Fibroblast of lung (primary cell): Measurements from ENCODE around the gene NEUROD2. TPM values are rescaled to one million over a fixed set of nuclear protein-coding genes. Genes with fewer than 3 reads are reported as not detected.

Experiments used
- DNase-seq, 2 donors: peaks; one replicate each; pipeline versions ENCODE4 v3.0.0 to v3.0.0-alpha.2; 2010; ENCODE audit warnings: low read depth in 2 of 2
- H2AFZ ChIP-seq: 2 replicates; pipeline ENCODE4 v1.5.1; 2012; ENCODE audit warnings: low read length, control low read depth, inconsistent platforms
- H3K27ac ChIP-seq: 2 replicates; pipeline ENCODE4 v1.5.1; 2011; ENCODE audit warnings: low read length, control low read depth; ENCODE audit not compliant: insufficient read depth
- H3K27me3 ChIP-seq: 2 replicates; pipeline ENCODE4 v1.5.1; 2011; ENCODE audit warnings: mild to moderate bottlenecking, low read length; ENCODE audit not compliant: control insufficient read depth, insufficient read depth
- H3K36me3 ChIP-seq: 2 replicates; pipeline ENCODE4 v1.5.1; 2011; ENCODE audit warnings: low read length; ENCODE audit not compliant: control insufficient read depth, insufficient read depth
- H3K4me1 ChIP-seq: 2 replicates; pipeline ENCODE4 v1.5.1; 2011; ENCODE audit warnings: low read length; ENCODE audit not compliant: control insufficient read depth, insufficient read depth; ENCODE audit errors: extremely low read depth
- H3K4me2 ChIP-seq: 2 replicates; pipeline ENCODE4 v1.5.1; 2011; ENCODE audit warnings: low read length, control low read depth; ENCODE audit not compliant: insufficient read depth; ENCODE audit errors: extremely low read depth
- H3K4me3 ChIP-seq, 4 experiments: fragments of 200-600 bp in 1 of 4; sonication (generic) in 1 of 4; replicated peaks in 1 of 4; 2 replicates each; pipeline ENCODE4 v1.5.1; 2011 to 2016; ENCODE audit warnings: low read length in 4 of 4, low read depth in 3 of 4, mild to moderate bottlenecking in 3 of 4, control low read depth in 2 of 4, inconsistent platforms in 1 of 4, mixed read lengths in 1 of 4; ENCODE audit not compliant: insufficient read depth in 1 of 4; ENCODE audit errors: control extremely low read depth in 1 of 4
- H3K79me2 ChIP-seq: 2 replicates; pipeline ENCODE4 v1.5.1; 2012; ENCODE audit warnings: mild to moderate bottlenecking, low read length, inconsistent platforms; ENCODE audit not compliant: control insufficient read depth, insufficient read depth
- H3K9ac ChIP-seq: 2 replicates; pipeline ENCODE4 v1.5.1; 2011; ENCODE audit warnings: mild to moderate bottlenecking, low read length, control low read depth; ENCODE audit not compliant: insufficient read depth
- H3K9me3 ChIP-seq: 2 replicates; pipeline ENCODE4 v1.5.1; 2012; ENCODE audit warnings: low read depth, low read length; ENCODE audit not compliant: control insufficient read depth, insufficient read depth
- H4K20me1 ChIP-seq: 2 replicates; pipeline ENCODE4 v1.5.1; 2011; ENCODE audit warnings: low read length; ENCODE audit not compliant: control insufficient read depth, insufficient read depth; ENCODE audit errors: extremely low read depth
- EZH2 ChIP-seq: IDR thresholded peaks from 2 replicates; pipeline ENCODE4 v1.5.1; 2012; ENCODE audit warnings: low read length, control low read depth, mild to moderate bottlenecking; ENCODE audit errors: missing control alignments
- polyA plus RNA-seq, 2 donors: library from polyadenylated mRNA; depleted of rRNA in 1 of 2; stranded (reverse) in 1 of 2; unstranded in 1 of 2; fragments of >200 nt; gene quantifications; 2 replicates each; pipeline ENCODE4 v1.2.1, GENCODE V29; 2011 to 2012; ENCODE audit warnings: missing spikeins in 1 of 2
- total RNA-seq: library from RNA; depleted of rRNA; stranded (reverse); fragments of >200 nt; gene quantifications from 2 replicates; pipeline ENCODE4 v1.2.1, GENCODE V29; 2014
- TF ChIP-seq, protein P1 (sequence below), 2 donors: IDR thresholded peaks in 1 of 2; conservative IDR thresholded peaks in 1 of 2; 1 replicate in 1 of 2; 2 replicates in 1 of 2; pipeline ENCODE4 v1.5.1; 2011 to 2012; ENCODE audit warnings: low read length in 2 of 2, control low read depth in 1 of 2, inconsistent platforms in 1 of 2, low read depth in 1 of 2, mild to moderate bottlenecking in 1 of 2

The NEUROD2 gene
- total and polyA plus RNA-seq, 2 donors (not counting 1 experiment from before 2014, with no cell fraction given), result not detected

DNA sequence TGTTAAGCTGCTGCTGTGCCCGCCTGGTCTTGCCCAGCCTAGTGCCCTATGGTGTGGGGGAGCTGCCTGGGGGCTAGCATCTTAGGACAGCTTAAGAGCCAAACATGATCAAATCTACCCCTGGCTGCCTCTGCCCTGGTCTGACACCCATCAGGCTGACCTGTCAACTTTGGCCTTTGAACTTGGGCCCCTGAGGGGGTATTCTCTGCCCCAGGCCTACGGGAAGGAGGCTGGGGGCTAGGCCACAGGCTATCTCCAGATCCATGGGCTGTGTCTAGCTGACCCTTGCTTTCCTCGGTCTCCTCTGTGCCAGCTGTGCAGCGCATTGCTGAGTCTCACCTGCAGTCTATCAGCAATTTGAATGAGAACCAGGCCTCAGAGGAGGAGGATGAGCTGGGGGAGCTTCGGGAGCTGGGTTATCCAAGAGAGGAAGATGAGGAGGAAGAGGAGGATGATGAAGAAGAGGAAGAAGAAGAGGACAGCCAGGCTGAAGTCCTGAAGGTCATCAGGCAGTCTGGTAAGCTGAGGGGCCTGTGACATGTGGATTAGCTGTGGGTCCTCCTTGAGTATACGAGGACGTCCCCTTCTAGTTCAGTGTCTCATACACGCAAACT lies 26.0 kb upstream of the NEUROD2 start:
- Histone ChIP-seq H3K27ac (no peak overlapping the region), H3K36me3 (no peaks in the 10 kb centered on the region), H4K20me1 (no peaks in the 10 kb centered on the region), H3K4me2 (no peak overlapping the region), H3K79me2 (peaks cover 11% of the 10 kb centered on the region), H3K4me1 (peaks cover 7% of the 10 kb centered on the region), H3K27me3 (peaks cover 19% of the 10 kb centered on the region), H3K9ac (no peak overlapping the region), H3K9me3 (no peaks in the 10 kb centered on the region), H2AFZ (no peak overlapping the region), H3K4me3 (no peak overlapping the region)
- TF ChIP-seq, protein P1, sequence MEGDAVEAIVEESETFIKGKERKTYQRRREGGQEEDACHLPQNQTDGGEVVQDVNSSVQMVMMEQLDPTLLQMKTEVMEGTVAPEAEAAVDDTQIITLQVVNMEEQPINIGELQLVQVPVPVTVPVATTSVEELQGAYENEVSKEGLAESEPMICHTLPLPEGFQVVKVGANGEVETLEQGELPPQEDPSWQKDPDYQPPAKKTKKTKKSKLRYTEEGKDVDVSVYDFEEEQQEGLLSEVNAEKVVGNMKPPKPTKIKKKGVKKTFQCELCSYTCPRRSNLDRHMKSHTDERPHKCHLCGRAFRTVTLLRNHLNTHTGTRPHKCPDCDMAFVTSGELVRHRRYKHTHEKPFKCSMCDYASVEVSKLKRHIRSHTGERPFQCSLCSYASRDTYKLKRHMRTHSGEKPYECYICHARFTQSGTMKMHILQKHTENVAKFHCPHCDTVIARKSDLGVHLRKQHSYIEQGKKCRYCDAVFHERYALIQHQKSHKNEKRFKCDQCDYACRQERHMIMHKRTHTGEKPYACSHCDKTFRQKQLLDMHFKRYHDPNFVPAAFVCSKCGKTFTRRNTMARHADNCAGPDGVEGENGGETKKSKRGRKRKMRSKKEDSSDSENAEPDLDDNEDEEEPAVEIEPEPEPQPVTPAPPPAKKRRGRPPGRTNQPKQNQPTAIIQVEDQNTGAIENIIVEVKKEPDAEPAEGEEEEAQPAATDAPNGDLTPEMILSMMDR (conservative IDR thresholded peaks at IDR 0.05 in 1 of 2, IDR thresholded peaks at IDR 0.05 in 1 of 2; ENCODE audit: low read depth in 1 of 2, low read length in 2 of 2), result no peak
- TF ChIP-seq EZH2, result no peak
- no peak for DNase-seq

DNA sequence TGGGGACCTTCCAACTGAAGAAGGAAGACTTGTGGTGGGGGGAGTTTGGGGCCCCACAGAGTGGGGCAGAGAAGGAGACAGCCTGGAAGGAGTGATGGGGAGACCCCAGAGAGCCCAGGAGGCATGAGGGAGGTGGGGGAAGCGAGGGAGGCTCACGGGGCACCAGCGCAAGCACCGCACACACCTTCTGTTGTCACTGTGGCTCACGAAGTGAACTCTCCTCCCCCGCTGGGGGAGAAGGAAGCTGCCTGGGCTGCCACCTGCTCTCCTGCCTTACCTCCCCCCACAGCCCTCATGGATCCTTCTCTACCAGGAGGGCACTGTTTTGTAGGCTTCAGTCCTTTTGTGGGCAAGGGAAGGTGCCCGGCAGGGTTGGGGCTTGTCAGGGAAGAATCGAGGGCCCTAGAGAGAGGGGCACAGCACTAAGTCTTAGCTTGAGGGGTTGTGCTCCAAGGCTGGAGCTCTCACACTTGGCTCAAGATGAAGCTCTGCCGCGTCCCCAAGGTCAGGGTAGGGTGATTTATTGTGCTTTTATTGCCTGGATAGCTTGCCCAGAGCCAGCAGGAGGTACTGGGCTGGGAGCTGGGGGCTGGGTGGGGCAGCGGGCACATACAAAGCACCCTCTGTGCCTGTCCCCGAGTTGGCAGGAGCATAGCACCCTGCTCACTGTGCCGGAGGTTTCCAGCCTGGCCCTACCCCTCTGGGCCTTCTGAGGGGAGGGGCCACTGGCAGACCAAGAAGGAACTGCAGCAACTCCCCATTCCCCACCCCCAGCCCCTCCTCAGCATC lies 24.6 kb upstream of the NEUROD2 start:
- H2AFZ ChIP-seq, result no peak overlapping the region
- H3K4me3 ChIP-seq, result no peak overlapping the region
- H3K4me1 ChIP-seq, result no peaks in the 10 kb centered on the region
- TF ChIP-seq, protein P1 (conservative IDR thresholded peaks at IDR 0.05 in 1 of 2, IDR thresholded peaks at IDR 0.05 in 1 of 2; ENCODE audit: low read depth in 1 of 2, low read length in 2 of 2), result no peak
- no peak for TF ChIP-seq EZH2
- H3K27ac ChIP-seq, result no peak overlapping the region
- peaks cover 2% of the 10 kb centered on the region for H3K79me2 ChIP-seq
- H3K36me3 ChIP-seq, result no peaks in the 10 kb centered on the region
- peaks cover 29% of the 10 kb centered on the region for H3K27me3 ChIP-seq
- H3K9ac ChIP-seq, result no peak overlapping the region
- no peak for DNase-seq
- H3K4me2 ChIP-seq, result no peak overlapping the region
- H4K20me1 ChIP-seq, result no peaks in the 10 kb centered on the region
- no peaks in the 10 kb centered on the region for H3K9me3 ChIP-seq

DNA sequence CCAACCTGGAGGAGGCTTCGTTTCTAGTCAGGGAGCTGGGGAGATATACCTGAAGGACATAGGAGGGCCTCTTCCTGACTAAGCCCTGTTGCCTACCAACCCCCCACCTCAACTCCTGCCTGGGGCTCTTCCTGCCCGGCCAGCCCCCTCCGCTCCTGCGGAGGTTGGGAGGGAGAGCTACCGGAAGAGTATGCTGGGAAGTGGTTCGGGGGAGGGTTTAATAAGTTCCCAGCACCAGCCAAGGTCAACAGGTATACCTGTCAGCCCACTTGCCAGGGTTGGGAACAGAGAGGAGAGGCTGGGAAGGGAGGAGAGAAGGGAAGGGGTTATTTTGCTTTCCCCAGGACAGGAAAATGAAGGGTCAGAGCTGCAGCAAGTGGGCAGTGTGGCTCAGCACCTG lies 23.7 kb upstream of the NEUROD2 start:
- Histone ChIP-seq H4K20me1 (no peaks in the 10 kb centered on the region), H3K27me3 (peaks cover 37% of the 10 kb centered on the region)

More for the DNA sequence above, 23.7 kb upstream of the NEUROD2 start:
- Histone ChIP-seq H3K9ac (no peak overlapping the region), H3K79me2 (no peaks in the 10 kb centered on the region), H2AFZ (no peak overlapping the region), H3K36me3 (no peaks in the 10 kb centered on the region), H3K9me3 (no peaks in the 10 kb centered on the region), H3K4me1 (no peaks in the 10 kb centered on the region), H3K4me2 (no peak overlapping the region), H3K4me3 (no peak overlapping the region), H3K27ac (no peak overlapping the region)
- TF ChIP-seq, protein P1 (conservative IDR thresholded peaks at IDR 0.05 in 1 of 2, IDR thresholded peaks at IDR 0.05 in 1 of 2; ENCODE audit: low read depth in 1 of 2, low read length in 2 of 2), result no peak
- TF ChIP-seq EZH2, result no peak
- no peak for DNase-seq
